Activated CD8-positive, alpha-beta memory T cell treated with anti-CD3 and anti-CD28 coated beads, Interleukin-2, amount 50 U/mL, for 24 hours (primary cell): Measurements from ENCODE around the gene RNPS1.
A peak's percentile ranks its signal among the peaks of the same experiment; 100 is the strongest.

Experiments used
- DNase-seq: peaks from one replicate; pipeline ENCODE4 v3.0.0-alpha.2; 2020; ENCODE audit errors: extremely low read depth

Gene RNPS1

DNA sequence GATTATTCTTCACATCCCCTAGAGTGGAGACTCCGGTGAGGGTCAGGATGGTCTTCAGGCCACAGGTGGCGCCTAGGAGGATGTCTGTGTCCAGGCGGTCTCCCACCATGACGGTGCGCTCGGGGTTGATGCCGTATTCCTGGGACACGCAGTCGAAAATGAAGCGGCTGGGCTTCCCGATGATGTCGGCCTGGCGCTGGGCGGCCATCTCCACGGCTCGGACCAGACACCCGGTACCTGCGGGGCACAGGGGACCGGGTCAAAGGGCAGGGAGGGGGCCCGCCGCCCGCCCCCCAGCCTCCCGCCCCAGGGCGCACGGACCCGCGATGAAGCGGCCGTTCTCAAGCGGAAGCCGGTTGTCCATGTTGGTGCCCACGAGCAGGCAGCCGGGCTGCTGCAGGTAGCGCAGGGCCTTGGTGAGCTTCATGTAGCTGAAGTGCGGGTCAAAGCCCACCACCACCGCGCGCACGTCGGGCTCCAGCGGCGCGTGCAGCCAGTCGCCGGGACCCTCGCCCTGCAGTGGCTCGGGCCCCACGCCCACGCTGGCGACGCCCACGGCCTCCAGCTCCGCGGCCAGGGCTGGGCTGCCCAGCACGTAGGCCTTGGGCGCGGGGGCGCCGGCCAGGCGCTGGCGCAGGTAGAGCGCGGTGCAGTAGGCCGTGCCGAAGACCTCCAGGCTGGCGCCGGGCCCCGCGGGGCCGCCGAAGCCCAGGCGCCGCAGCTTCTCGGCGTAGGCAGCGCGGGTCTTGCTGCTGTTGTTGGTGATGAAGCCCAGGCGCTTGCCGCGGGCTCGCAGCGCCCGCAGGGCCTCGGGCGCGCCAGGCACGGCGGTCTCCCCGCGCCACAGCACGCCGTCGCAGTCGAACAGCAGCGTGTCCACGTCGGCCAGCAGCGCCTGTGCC, 53.9 kb downstream of the RNPS1 start:
- DNase-seq, result no peak

DNA sequence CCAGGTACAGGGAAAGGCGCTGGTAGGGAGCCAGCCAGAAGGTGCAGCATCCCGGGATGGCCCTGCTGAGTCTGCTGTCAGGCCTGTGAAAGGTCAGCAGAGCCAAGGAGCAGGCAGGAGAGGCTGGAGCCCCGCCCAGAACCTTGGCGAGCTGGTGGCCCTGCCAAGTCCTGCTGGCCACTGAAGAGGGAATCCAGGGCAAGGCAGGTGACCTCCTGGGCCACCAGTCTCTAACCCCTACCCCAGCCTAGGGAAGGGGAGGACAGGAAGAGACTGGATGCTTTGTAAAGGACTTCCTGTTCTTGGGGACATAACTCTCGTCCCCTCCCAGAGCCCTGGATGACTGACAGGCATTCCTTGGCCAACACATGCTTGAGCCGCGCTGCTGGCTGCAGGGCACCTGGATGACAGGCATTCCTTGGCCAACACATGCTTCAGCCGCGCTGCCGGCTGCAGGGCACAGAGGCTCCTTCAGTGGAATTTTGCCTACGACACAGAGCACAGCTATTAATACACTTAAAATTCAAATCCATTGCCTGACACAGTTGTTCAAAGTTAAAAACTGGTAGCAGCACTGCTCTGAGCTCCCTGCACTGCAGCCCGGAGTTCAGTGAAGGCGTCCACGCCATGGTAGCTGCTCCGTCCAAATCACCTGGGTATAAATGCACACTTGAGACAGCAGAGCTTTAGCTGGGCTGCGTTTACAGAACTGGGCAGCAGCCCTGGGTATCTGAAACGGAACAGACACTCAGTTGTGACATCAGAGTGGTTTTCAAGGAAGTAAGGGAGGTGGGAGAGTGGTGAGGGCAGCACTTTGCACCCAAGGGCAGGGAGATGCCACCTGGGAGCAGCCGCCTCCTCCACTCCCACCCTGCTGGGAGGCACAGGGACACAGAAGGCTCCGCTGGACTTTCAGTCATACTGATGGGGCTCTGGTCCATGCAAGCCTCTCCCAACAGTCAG, 55.3 kb downstream of the RNPS1 start:
- no peak for DNase-seq

GRCh38 chr16:2211923-2212347, 56.0 kb downstream of the RNPS1 start:
- DNase-seq, result no peak

GRCh38 chr16:2210386-2211365, 57.2 kb downstream of the RNPS1 start, which contains the start of gene BRICD5:
BRICD5 (minus strand) TSS chr16:2210863; CDS start chr16:2210833, 30 bp downstream.
- no peak for DNase-seq

- no peak for DNase-seq
Measured at GRCh38 chr16:2210009-2210332, 58.0 kb downstream of the RNPS1 start.

- no peak for DNase-seq
Measured at GRCh38 chr16:2209258-2210008, 58.5 kb downstream of the RNPS1 start.

DNA sequence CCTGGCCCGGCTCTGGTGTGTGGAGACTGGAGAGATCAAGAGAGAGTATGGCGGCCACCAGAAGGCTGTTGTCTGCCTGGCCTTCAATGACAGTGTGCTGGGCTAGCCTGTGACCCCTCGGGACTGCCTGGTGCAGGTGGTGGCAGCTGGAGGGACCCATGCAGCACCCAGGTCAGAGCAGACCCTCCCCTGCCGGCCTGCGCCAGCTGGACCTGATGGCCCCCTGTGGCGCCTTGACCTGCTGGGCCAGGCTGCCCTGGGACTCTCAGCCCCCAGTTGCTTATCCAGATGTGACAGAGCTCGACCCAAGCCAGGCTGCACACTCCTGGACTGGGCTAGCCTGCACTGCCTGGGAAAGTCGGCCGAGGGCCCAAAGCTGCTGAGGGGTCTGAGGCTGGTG, 59.2 kb downstream of the RNPS1 start:
- DNase-seq, result no peak

- DNase-seq, result no peak
Measured at GRCh38 chr16:2208308-2208707, 59.6 kb downstream of the RNPS1 start.

DNA sequence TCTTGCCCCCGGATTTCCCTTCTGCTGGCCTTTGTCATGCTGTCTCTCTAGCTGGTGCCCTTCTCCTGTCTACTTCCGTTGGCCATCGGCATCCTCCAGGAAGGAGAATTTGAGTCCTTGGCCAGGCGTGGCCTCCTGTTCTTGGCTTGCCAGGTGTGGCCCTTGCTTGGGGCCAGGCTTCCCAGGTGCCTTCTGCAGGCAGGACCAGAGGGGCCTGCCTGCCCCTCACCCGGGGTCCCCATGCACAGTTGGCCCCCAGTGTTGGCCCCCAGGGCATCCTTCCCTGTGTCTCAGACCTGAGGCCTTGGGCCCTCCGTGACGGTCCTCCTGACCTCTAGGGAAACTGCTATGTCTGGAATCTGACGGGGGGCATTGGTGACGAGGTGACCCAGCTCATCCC, 60.1 kb downstream of the RNPS1 start:
- DNase-seq, result no peak

- DNase-seq, result no peak
Measured at GRCh38 chr16:2206780-2207433, 61.0 kb downstream of the RNPS1 start.

DNA sequence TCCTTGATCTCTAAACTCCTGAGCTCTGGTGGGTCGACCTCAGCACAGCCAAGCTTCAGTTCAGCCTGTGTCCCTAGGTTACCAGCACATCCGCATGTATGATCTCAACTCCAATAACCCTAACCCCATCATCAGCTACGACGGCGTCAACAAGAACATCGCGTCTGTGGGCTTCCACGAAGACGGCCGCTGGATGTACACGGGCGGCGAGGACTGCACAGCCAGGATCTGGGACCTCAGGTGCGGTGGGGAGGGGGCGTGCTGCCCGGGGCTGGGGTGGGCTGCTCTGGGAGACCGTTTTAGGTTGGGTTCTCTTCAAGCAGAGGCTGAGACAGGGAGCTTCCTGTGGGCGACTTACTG, 61.5 kb downstream of the RNPS1 start:
- DNase-seq, result no peak

GRCh38 chr16:2205967-2206313, 62.0 kb downstream of the RNPS1 start:
- no peak for DNase-seq

DNA sequence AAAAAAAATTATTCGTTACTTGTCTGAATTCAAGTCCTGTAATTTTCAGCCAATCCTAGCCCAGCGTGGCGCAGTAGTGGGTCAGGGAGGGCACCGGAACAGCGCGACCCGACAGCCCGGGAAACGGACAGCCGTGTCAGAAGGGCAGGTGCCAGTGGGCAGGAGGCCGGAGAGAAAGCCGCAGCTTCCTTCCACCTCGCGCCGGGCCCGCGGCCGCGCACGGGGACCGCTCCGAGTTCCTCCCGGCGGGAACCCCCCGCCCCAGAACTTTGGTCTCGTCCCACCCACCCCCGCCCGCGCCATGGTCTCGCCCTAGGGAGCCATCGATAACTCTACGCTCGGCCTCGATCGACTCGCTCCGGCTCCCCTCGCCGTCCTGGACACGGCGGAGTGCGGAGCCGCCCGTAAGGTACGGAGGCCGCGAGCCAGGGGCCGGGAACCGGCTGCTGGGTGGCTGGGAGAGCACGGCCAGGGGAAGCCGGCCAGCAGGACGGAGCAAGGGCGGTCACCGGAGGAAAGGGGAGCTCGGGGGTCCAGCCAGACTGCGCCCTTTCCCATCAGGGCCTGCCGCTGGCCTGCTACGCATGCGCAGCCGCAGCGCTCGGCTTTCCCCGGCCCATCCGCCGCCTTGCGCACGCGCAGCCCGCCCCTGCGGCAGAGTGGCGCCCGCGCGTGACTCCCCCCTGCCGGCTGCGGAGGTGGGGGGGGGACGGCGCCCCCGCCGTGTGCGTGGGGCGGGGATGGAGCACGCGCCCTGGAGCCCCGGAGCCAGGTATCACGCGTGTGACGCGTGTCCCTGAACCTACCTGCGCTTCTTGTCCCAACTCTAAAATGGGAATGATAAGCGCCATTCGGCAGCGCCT, 62.6 kb downstream of the RNPS1 start, which contains the start of gene MLST8:
Gene MLST8 (plus strand): TSS at position 351 of the 863 bp plus-strand sequence. CDS start 632 bp downstream, outside the sequence.
- DNase-seq, result peak; percentile 71

DNA sequence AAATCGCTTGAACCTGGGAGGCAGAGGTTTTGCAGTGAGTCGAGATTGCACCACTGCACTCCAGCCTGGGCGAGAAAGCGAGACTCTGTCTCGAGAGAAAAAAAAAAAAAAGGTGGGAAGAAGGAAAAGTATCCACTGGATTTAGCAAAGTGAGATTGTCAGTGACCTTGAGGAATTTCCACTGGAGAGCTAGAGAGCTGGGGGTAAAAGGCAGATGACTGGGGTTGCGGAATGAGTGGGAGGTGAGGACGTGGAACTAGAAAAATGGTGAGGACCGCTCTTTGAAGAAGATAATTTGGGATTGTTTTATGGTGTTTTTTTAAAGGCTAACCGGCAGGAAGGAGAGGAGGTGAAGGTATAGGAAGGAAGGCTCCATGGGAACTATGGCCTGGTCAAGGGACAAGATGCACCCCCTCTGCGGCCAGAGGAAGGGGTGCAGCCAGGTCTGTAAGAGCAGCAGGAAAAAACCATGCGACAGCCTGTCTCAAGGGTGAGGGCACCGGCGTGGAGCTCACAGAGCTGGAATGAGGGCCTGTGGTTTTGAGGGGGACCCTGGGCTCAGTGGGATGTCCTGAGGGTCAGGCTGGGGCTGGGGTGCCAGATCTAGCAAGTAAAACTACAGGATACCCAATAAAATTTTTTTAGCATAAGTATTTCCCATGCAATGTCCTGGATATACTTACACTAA, 63.4 kb downstream of the RNPS1 start:
- DNase-seq, result no peak
